NCI-H146 treated with DMSO at 0.1 percent for 48 hours (cell line): Measurements from ENCODE around the gene SLC2A3.
"Not testable (repeated sequence)": the region's sequence is repeated elsewhere in the genome, so short reads cannot be mapped to it uniquely, and the experiment has no call there.

Source experiments
- DNase-seq: peaks from one replicate; lab custom pipeline; 2025; ENCODE audit not compliant: unreplicated experiment; lab: John Stamatoyannopoulos, UW

Gene SLC2A3

GRCh38 chr12:7917392-7918267 lies 18.4 kb downstream of the SLC2A3 start:
- DNase-seq: no peak

DNA sequence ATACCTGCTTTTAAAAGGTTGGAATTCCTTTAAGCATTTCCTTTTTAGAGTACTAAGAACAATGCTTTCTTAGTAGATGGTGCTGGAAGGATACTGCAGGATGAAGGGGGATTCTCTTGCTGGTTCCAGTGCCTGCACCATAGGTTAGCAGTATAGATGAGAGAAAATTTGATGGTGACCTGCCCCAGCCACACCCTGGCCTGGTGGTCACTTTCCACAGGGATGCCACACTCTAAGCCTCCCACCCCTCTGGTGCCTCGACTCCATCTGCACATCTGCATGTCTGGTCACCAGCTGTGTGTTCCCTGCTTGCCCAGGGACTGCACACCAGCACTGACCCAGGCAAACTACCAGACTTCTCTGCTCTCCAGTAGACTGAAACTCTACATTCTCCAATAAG lies 19.1 kb downstream of the SLC2A3 start:
- no peak for DNase-seq

DNA sequence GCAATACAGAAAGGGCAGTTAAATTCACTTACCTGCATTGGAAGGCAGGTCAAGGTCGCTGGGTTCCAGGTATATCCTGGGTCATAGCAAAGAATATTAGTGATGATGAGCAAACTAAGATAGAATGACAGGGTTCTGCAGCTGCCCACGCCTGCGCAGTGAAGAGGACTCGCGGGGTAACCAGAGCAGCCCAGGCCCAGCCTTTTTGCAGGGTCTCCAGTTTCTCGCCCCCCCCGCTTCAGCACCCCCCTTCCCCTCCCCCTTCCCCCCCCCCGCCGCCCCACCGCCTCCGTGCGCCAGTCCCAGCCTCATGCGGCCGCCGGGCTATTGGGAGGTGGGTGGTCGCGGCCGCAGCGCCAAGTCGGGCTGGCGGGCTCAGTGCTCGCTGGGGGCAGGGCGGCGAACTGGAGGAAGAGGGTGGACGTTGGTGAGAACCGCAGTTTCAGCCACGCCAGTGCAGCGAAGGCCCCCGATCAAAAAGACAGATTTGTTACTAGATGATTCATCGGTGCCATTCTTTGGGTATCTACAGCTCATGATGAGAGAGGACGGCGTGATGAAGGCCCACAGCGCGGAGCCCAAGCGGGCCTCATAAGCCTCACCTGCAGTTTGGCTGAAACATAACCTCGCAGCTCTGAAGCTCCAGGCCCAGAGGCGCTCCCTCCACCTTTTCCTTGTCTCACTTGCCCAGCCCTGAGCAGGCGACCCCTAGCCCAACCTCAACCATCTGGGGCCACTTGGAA lies 20.2 kb downstream of the SLC2A3 start:
- DNase-seq: no peak

DNA sequence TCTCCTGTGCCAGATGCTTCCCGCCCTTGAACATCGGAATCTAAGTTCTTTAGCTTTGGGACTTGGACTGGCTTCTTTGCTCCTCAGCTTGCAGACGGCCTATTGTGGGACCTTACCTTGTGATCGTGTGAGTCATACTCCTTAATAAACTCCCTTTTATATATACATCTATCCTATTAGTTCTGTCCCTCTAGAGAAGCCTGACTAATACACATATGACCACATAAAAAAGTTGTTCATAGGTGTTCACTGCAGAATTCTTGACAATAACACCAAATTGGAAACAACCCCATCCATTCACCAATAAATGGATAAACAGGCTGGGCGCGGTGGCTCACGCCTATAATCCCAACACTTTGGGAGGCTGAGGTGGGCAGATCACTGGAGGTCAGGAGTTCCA lies 25.9 kb downstream of the SLC2A3 start:
- not testable (repeated sequence) for DNase-seq

DNA sequence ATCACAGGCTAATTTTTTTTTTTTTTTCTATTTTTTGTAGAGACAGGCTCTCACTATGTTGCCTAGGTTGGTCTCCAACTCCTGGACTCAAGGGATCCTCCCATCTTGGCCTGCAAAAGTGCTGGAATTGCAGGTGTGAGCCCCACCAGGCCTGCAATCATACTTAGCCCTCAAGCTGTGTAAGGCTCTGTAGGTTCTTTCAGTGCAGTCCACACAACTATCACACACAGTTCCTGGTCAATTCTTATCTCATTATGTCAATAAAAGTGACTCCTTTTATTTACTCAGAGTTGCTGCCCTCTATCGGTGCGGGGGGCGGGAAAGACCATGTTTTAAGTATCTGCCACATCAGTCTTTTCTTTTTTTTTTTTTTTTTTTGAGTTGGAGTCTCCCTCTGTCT lies 29.0 kb downstream of the SLC2A3 start:
- peak; percentile 37 for DNase-seq

GRCh38 chr12:7906303-7906702 lies 29.7 kb downstream of the SLC2A3 start:
- DNase-seq: not testable (repeated sequence)

- not testable (repeated sequence) for DNase-seq
Measured at GRCh38 chr12:7905600-7906125, 30.3 kb downstream of the SLC2A3 start.

GRCh38 chr12:7905071-7905470 lies 30.9 kb downstream of the SLC2A3 start:
- DNase-seq: no peak

DNA sequence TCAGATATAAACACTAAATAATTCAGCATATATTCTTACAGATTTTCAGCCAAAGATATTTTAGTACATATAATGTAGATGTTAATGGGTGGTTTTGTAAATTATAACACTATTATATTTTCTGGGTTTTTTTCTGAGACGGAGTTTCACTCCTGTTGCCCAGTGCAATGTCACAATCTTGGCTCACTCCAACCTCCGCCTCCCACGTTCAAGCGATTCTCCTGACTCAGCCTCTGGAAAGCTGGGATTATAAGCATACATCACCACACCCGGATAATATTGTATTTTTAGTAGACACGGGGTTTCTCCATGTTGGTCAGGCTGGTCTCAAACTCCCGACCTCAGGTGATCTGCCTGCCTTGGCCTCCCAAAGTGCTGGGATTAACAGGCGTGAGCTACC lies 33.6 kb downstream of the SLC2A3 start:
- not testable (repeated sequence) for DNase-seq

- DNase-seq: no peak
Measured at GRCh38 chr12:7899755-7900154, 36.2 kb downstream of the SLC2A3 start.

DNA sequence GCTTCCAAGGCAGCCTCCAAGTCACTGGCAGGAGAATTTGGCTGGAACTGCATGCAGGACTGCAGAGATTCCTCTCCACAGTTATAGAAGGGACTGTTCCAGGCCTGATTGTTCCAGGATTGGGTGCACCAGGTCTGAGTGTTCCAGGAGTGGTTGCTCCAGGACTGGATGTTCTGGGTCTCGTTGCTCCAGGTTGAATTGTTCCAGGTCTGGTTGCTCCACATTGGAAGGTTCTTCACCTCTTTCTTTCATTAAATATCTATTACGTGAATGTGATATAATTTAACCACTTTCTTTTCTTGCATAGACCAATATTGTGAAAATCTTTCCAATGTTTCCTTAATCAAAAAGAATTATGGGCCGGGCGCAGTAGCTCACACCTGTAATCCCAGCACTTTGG lies 39.3 kb downstream of the SLC2A3 start:
- DNase-seq: not testable (repeated sequence)

GRCh38 chr12:7892186-7892980 lies 43.6 kb downstream of the SLC2A3 start:
- no peak for DNase-seq

DNA sequence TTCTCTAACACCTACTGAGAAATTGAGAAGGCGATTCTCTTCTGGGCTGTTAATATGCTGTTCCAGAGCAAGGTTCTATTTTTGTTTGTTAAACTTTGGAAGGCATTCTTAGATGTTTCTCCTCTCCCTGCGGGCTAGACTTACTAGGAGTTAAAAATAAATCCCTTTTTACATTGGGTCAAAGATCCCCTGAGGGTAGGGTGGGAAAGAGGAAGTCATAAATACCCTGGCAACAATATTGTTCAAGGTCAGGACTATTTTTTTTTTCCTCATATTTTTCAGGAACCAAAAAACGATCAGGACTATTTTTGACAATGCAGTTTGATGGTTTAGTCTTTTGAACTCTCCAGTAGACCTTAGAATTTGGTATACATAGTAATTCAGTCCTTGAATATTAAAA lies 51.3 kb downstream of the SLC2A3 start:
- DNase-seq: no peak

GRCh38 chr12:7881736-7882120 lies 54.3 kb downstream of the SLC2A3 start:
- not testable (repeated sequence) for DNase-seq

- not testable (repeated sequence) for DNase-seq
Measured at GRCh38 chr12:7880952-7881735, 54.8 kb downstream of the SLC2A3 start.

- DNase-seq: no peak
Measured at GRCh38 chr12:7879246-7879645, 56.7 kb downstream of the SLC2A3 start.

DNA sequence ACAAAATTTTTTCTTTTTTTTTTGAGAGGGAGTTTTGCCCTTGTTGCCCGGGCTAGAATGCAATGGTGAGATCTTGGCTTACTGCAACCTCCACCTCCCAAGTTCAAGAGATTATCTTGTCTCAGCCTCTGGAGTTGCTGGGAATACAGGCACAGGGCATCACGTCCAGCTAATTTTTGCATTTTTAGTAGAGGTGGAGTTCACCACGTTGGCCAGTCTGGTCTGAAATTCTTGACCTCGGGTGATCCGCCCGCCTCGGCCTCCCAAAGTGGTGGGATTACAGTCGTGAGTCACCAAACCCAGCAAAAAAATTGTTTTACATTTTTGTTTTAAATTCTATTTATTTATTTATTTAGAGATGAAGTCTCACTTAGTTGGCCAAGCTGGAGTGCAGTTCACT lies 58.6 kb downstream of the SLC2A3 start:
- no peak for DNase-seq

- DNase-seq: no peak
Measured at GRCh38 chr12:7872566-7873319, 63.2 kb downstream of the SLC2A3 start, which contains the start of gene SLC2A14. SLC2A14 (minus strand) TSS chr12:7872915; CDS start chr12:7869880, 3,035 bp downstream.

- no peak for DNase-seq
Measured at GRCh38 chr12:7870335-7870734, 65.7 kb downstream of the SLC2A3 start.
